RCC 7860 (cell line): ENCODE data around the gene GPR183.

ENCODE experiments used
- DNase-seq: peaks from one replicate; pipeline ENCODE4 v3.0.0-alpha.2; 2015; ENCODE audit warnings: low spot score
- FAIRE-seq: peaks from 2 replicates; lab custom pipeline; 2012; peaks lifted over from hg19 to GRCh38; lab: Jason Lieb, UNC

GPR183 gene

DNA sequence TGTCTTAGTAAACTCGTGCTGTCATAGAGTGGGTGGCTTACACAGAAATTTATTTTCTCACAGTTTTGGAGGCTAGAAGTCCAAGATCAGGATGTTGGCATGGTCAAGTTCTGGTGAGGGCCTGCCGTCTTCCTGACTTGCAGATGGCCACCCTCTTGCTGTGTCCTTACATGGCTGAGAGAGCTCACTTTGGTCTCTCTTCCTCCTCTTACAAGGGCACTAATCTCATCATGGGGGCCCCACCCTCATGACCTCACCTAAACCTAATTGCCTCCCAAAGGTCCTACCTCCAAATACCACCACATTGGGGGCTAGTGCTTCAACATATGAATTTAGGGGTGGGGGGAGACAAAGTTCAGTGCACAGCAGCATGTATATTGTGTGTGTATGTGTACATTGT, 34.7 kb downstream of the GPR183 start:
- FAIRE-seq (no peak), DNase-seq (no peak)

DNA sequence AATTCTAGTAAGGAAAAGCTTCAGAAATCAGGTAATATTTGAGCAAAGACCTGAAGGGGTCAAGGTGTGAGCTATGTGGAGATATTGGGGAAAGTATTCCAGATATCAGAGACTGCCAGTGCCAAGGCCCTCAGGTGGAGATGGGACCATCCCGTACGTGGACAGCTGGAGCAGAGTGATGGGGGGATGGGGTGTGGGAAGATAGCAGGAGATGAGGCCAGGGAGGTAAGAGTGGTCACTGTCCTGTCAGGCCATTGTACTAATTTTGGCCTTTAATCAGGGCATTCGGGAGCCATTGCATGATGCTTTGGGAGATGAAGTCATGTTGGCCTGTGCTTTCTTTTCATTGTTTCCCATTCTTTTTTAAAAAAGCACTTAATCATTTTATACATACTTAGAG, 36.0 kb downstream of the GPR183 start:
- DNase-seq (no peak), FAIRE-seq (no peak)

DNA sequence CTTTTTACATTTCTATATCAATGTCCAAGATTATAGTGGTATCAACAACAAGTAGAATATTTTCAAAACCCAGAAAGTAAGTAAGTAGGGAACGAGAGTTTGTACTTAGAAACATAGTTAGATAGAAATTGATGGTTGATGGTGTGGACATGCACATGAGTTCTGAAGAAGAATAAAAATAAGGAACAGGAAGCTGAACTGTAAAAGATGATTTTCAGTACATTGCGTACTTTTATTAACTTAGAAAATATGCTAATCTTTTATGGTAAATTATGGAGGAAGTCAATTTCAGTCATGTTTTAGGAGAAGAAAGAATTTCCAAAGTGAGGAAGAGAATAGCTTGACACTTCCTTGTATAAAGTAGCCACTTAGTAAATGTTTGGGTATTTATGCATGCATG, 36.7 kb downstream of the GPR183 start:
- DNase-seq, result no peak
- no peak for FAIRE-seq

DNA sequence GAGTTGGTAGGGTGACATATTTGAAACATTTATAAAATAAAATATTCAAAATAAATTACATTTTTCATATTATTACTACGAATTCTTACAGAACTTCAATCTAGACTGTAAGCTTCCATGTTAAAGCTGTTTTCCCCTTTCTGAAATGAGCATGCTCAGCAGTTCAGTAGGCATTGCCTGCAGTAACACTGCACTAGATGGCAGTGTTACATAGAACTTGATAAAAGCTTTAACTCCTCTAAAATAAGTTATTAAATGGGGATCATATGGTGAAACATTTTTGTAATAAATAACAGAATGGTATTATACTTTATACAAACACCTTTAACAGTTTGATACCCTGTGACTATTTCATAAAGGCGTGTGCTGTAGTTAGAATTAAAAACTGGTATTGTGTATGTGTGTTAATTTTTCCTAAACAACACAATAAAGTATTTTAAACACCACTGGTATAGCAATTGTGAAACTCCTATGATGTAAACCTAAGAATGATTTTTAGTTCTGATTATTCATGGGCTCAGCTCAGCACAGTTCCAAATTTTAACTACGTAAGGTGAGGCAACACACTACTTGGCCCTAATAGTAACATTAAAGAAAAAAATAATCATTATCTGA, 37.5 kb downstream of the GPR183 start:
- peak; percentile 35 for DNase-seq
- FAIRE-seq, result peak; percentile 62

DNA sequence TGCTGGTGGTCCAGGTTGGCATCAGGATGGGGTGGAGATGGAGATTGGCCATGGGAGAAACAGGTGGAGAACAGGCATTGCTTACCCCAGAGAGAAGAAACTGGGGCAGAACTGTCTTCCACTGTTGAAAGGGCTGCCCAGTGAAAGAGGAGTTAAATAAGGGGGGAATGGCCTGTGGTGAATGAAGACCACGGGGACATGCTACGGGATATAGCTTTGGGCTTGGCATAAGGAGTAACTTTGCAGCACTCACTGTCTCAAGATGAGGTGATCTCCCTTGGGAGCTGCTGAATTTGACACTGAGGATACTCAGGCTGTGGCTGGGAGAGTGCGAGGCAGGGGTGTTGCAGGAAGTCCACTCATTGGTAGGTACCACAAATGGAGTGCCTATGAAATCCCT, 38.4 kb downstream of the GPR183 start:
- DNase-seq (no peak), FAIRE-seq (no peak)

DNA sequence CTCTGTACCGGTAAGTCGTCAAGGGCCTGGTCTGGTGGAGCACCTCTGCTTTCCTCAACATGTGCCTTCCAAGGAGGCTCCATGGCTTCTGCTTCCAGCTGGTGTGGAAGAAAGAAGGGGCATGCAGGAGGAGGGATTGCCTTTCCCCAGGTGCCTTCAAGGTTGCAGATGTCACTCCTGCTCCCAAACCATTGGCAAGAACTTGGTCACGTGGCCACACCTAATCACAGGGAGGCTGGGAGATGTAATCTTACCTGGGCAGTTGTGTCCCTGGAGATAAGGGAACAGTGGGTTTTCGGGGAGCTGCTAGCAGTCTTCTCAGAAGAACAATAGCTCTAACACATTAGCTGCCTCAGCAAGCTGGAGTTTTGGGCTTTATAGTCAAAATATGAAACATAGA, 39.3 kb downstream of the GPR183 start:
- DNase-seq (no peak), FAIRE-seq (no peak)

DNA sequence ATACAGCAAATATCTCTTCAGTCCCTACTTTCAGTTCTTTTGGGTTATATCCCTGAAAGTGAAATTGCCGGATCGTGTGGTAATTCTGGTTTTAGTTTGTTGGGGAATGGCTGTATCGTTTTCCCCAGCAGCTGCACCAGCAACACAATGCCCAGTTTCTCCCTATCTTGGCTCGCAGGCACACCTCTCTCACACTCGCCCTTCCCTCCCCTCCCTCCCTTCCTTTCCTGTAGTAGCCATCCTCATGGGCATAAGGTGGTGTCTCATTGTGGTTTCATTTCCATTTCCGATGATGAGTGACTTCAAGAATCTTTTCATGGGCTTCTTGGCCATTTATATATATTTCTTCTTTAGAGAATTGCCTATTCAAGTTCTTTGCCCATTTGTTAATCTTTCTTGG, 40.4 kb downstream of the GPR183 start:
- no peak for FAIRE-seq
- no peak for DNase-seq

DNA sequence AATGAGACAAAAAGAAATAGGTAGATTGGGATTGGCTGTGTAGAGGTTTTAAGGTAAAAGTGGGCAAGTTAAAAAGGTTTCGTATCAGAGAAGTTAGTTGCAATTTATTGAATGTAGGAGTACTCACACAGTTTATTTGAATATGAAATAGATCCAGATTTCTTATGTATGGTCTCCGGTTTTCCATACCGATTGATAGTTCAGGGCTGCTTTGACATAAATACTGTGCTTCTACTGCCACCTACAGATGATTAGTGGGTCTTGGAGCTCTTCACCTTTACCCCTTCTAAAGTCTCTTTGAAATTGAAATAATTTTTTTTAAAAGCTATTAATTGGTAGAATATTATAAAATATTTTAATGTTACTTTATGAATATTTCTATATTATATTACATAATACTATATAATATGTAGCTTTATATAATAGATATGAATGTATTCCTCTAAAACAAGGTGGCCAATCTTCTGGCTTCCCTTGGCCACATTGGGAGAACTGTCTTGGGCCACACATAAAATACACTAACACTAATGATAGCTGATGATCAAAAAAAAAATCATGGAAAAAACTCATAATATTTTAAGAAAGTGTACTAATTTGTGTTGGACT, 41.3 kb downstream of the GPR183 start:
- DNase-seq (peak; percentile 25), FAIRE-seq (peak; percentile 79)

DNA sequence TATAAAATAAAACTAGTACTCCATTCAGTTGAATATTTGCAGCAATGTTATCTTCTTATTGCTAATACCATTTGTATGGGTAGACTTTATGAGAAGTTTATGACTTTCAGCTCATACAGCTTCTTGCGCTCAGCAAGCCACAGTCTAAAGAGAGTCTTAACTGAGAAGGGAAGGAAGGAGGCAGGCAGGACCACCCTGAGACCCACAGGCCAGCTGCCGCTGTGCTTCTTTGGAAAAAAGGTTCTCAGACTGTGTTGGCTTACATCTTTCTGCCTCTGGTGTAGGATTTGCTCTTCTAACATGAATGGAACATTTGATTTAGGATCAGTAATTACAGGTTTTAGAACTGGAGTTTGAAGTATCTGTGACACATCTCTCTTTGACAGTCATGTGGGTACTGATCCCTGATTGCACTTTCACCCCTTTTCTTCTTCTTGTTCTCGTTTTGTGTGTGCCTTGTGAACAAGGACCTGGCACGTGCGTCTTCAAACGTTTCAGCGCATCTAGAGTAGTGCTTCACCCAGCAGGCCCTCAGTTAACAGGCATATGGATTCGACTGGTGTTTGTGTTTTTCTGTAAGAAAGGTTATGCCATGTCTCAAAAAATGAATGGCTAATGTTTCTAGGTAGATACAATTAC, 41.9 kb downstream of the GPR183 start:
- DNase-seq, result no peak

DNA sequence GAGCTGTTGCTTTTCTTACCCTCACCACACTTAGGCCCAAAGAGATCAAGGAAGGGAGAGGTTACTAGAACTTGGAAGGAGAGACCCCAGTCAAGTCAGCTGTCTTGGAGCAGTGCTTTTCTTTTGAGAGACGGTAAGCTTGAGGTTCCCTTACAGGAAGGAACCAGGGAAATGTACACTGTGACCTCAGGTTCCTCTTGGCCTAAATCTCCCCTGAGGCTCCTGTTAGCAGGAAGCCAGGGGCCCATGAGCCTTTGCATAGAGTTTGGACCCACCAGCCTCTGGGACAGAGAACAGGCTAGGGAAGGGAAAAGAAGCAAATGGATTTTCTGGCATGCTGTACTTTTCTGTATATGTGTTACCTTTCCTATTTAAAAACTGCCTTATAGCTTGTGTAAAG, 43.1 kb downstream of the GPR183 start:
- FAIRE-seq, result no peak
- no peak for DNase-seq

More for the DNA sequence above, 41.9 kb downstream of the GPR183 start:
- no peak for FAIRE-seq

DNA sequence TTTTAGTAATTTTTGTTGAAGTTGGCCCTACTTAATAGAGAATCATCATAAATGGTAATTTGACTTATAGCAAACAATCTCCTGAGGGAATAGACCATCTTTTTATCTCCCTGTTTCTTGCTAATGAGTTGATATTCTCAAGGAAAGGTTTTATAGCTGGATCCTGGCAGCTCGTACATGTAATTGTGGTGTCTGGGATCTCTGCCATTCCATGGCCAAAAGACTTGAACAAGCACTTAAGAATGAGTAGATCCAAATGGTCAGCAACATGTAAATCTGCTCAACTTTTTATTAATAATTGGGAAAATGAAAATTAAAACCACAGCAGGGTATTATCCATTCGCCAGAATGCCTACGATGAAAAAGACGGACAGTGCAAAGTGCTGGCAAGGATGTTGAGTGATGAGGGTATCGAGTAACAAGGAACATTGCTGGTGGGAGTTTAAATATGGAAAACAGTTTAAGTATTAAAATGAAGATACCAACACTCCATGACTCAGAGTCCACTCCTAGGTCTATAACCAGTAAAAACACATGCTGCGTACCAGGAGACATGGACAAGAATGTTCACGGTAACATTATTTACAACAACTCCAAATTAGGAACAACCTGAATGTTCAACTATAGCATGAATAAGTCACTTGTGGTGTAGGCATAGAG, 43.9 kb downstream of the GPR183 start:
- FAIRE-seq (no peak), DNase-seq (no peak)

DNA sequence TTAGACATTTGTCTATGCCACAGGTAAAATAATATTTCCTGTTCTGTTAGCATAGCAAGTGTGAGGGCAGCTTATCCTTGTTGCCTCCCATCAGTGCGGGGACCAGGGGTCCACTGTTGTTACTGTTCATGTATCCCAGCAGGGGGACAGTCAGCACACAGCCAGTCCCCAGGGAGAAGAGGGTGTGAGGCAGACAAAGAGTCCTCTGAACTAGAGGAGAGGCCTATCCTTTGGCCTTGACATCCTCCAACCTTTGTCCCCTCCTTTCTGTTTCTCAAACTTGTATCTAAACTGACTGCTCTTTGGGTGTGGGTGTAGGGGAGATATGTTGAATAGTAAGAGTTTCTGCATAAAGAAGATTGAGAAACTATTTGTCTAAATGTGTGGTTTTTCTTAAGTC, 46.1 kb downstream of the GPR183 start:
- FAIRE-seq (no peak), DNase-seq (no peak)

DNA sequence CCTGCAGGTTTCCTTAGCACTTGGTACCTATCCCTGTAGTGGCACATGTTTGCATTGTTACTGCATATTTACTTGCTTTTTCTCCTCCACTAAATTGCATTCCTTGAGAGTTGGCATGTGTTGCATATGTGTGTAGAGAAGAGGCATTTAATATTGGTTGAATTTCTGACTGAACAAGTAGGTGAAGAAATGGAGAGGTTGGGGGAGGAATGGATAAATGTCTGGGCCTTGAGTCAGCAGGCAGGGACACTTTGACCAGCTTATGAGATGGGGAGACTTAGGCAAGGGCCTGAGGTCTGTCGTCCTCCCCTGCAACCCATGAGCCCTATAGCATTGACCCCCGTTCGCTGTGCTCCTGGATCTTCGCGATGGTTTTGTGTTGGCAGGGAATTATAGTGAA, 47.0 kb downstream of the GPR183 start:
- DNase-seq (no peak), FAIRE-seq (no peak)

DNA sequence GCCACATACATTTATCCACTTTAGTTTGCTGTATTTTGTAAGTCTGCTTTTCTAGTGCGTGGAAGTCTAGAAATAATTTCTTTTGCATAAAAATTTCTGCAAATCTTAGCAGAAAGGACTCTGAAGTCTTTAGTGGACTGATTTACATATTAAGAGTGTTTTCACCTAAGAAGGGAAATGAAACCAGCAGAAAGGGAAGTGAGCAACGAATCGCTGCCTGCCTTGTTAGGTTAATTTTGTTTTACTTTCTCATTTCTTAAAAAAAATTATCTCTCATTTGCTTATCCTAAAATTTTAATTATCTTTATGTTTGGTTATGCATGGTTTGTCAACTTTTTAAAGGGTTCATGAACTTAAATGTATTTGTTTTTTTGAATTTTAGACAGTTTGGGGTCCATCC, 48.3 kb downstream of the GPR183 start:
- FAIRE-seq (no peak), DNase-seq (no peak)

DNA sequence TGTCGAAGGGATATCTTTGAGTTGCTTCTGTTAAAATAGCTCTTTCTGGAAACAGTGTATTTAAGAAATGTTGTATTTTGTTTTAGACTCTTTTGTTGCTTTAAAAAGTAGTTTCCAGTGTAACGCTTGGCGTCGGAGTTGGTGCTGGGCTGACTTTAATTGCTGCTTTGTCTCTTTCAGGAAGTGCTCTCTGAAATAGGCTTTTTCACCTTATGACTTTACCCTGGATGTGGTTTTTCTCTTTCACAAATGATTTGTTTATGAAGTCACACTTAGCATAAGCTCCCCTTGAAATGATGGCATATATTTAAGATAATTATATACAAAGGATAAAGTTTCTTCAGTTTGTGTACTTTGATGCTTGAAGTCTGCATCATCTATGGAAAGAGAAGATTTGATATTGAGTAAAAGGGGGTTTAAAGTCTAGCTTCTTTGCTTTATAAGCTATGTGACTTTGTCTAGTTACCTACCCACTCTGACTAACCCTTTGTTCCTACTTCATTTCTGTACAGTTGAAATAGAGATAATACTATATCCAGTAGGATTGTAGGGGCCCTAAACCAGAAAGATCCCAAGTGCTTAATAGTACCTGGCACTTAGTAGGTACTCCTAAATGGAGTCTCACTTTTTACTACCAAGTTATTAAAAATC, 48.9 kb downstream of the GPR183 start, which contains the start of gene GPR18:
TSS of gene GPR18 (minus strand) at position 170 of the 651 bp plus-strand sequence. CDS start 2,507 bp downstream, outside the sequence.
- FAIRE-seq, result no peak
- no peak for DNase-seq

DNA sequence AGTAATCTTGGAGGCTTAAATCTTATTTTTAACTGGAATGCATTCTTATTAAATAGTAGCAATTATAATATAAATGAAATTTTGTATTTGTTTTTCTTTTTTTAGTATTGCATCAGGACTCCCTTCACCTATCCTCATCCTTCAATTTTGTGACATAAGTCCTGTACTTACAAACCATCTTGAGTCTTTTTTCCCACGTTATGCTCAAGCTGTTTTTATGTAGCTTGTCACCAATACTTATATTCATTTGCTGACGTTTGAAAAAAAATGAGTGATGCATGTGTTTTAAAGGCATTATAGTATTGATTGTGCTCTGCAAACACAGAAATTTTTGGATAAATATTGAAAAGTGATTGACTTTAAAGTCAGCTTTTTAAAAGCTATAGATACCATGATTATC, 49.9 kb downstream of the GPR183 start:
- FAIRE-seq (no peak), DNase-seq (no peak)

DNA sequence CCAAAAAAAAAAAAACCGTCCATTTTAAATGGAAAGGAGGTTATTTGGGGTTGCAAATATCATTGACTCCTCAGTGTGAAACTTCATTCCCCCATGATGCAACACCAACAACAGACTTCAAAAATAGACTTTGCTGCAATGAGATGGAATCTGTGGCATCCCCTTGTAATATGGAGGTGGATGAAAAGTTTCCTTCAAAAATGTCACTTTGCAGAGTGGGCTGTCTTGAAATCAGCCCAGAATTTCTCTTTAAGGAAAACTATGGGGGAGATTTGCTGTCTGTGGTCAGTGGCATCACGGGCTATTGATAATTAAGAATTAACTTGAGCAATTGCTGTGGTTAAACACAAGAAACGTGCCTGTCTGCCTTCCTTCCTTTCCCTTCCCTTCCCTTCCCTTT, 50.5 kb downstream of the GPR183 start:
- FAIRE-seq (no peak), DNase-seq (no peak)

DNA sequence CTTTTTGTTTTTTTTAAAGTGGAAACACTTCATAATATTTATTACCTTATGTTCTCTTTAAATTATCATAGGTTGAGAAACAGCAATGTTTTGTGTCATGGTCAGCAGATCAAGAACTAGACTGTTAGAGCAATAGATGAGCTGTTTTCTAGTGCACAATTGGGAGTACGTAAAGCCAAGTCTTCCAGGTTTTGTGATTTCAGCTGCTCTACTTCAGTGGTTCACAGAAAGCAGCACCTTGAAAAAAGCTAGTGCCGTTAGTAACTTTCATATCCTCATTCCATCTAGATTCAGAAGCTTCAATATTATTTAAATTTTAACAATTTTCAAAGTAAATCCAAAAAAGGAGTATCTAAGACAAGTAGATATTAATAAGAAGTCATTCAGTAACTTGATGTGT, 50.9 kb downstream of the GPR183 start:
- no peak for FAIRE-seq
- no peak for DNase-seq

DNA sequence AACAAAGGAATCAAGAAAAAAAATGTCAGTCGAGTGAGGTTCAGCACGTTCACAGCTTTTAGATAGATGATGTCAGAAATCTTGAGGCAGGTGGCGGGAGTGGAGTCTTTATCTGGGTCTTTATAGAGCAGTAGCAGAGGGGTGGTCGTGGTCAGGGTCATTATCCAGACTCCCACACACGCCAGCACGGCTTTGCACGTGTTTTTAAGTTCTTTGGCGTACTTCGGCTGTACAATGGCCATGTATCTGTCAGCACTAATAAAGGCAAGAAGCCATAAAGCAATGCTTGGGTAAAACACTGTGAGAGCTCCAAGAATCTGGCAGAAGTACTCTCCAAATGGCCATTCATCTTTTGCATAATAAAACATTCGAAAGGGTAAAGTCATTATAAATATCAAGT, 51.9 kb downstream of the GPR183 start:
- FAIRE-seq, result no peak

DNA sequence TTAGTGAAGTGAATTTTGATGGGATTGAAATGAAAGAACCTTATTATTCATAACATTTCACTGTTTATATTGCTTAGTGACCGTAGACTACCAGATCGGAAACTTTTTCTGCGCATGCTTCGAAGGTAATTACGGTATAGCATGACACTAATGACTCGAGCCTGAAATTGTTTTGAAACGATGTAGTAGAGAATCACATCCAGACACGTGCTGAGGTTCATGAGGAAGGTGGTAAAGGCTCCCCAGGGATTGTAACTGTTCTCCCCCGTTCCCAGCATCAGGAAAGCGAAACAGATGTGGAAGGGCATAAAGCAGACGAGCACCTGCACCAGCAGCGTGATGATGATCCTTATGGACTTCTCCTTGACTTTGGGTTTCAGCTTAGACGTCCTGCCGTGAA, 52.4 kb downstream of the GPR183 start:
- FAIRE-seq, result no peak
- no peak for DNase-seq

More for the DNA sequence above, 51.9 kb downstream of the GPR183 start:
- DNase-seq, result no peak

DNA sequence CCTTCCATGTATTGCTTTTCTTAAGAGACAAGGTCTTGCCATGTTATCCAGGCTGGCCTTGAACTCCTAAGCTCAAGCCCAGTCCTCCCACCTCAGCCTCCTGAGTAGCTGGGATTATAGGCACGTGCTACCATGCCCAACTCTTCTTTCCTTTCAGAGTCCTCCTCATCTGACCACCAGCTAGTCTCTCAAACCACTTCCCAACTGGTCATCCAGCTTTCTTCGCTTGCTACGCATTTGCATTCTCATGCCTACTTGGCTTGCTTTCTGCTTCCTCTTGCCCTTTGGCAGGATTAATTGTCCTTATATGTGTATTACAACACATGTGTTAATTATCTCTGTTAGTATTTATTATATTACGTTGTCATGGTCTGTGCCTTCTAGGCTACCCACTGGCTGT, 55.3 kb downstream of the GPR183 start:
- FAIRE-seq, result no peak
- no peak for DNase-seq
